ENCODE results near the gene RBM15B. TPM values are rescaled to one million over a fixed set of nuclear protein-coding genes. Genes with fewer than 3 reads are reported as not detected.

Gene RBM15B
- total RNA-seq, 1 donor from 2014 or later, result 36.1 TPM

Other genes with a start within 250 kb of the RBM15B start
- gene MANF, start 6.0 kb upstream of the RBM15B start, total RNA-seq, result 235 and 238 TPM in 2 replicates
- 41.1 and 43.0 TPM in 2 replicates for gene DCAF1, start 108.7 kb downstream of the RBM15B start, total RNA-seq
- gene RAD54L2, start 147.4 kb downstream of the RBM15B start, total RNA-seq, result 39.3 and 40.0 TPM in 2 replicates

Measured in activated T-helper 2 cell treated with anti-CD3 and anti-CD28 coated beads, Interferon-gamma antibody, Interleukin-2, Interleukin-4, amounts not matched to agents 10 μg/mL and 5 μg/mL and 100 μg/mL, durations not matched to agents 14 hours and 24 hours and 36 hours (primary cell).